Retina (tissue), 1 donor: ENCODE measurements around the gene HTRA3.
A peak's percentile ranks its signal among the peaks of the same experiment; 100 is the strongest.
"Not testable (repeated sequence)": the region's sequence is repeated elsewhere in the genome, so short reads cannot be mapped to it uniquely, and the experiment has no call there.

Experiments
- DNase-seq: peaks from one replicate; pipeline ENCODE4 v3.0.0-alpha.2; 2016

The HTRA3 gene

GRCh38 chr4:8330821-8331574 lies 61.4 kb downstream of the HTRA3 start:
- DNase-seq, result no peak

- no peak for DNase-seq
Observed at GRCh38 chr4:8331575-8331955, 62.0 kb downstream of the HTRA3 start.

DNA sequence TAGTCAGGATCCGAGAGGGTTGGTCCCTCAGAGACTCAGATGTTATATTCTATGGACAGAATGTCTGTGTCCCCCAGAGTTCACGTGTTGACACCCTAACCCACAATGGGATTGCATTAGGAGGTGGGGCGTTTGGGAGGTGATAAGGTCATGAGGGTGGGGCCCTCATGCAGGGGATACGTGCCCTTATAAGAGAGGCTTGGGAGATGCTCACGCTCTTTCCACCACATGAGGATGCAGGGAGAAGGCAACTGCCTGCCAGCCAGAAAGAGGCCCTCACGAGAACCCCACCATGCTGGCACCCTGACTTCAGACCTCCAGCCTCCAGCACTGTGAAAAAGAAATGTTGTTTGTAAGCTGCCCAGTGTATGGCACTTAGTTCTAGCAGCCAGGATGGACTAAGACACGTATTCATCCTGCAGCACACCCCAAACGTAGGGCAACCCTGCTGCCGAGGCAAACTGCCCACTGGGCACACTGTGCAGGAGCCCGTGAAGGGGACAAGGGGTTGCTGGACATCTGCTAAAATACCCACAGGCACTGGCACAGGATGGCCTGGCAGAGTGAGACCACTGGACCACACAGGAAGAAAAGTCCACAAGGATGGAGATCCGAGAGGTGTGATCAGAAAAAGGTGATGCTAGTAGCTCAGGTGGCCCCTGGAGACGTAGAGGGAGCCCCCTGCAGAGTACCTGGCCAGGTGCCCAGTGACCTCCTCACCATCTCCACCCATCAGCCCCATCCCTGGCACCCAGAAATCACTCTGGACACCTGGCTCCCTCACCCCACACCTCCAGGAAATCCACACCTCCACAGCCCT lies 62.7 kb downstream of the HTRA3 start:
- DNase-seq, result no peak

DNA sequence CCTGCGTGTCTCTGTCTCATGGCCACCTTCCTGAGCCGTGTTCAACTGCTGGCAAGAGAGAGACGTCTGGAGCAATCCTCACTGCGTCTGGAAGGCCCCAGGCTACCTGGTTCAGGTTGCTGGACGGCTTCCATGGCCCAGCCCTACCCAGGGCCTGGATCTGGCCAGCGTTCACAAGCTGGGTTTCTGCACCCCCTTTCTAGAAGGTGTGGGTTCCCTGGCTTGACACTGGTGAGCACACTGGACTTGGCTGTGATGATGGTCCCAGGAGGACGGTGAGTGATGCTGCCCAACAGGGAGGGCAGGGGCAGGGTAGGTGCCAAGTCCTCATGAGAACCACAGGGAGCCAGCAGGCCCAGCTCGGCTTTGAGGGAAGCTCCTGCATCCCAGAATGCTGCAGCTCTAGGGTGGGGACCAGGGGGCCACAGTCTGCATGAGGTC lies 63.4 kb downstream of the HTRA3 start:
- no peak for DNase-seq

DNA sequence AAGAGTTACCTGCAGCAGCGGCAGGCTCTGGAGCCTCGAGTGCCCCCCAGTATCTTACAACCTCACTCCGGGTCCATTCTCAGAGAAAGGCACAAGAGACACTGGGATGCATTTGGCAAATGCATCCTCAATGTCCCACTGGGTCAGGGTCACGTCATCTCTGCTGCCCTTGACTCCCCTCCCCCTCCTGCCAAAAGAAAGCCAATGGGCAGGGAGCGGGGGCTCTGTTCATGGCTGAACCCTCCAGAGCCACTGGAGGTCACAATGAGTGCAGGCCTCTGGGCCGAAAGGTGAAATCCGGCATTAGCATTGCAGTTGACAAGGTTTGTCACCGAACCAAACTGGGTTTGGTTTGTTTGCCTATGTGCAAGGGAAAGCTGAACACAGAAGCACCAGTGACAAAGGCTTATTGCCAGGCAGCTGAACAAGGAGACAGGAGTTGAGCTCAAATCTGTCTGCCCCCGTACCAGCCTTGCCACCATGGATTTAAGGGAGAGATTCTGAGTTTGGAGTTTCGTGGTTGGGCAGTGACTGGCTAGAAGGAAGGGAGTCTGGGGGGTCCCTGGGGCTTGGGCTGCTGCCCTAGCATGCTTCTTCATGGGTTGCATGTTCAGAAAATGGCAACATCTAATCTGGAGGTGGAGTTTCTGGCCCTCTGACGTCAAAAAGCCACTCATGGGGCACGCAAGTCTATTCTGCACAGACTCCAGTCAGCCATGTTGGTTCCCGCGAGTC lies 64.3 kb downstream of the HTRA3 start:
- no peak for DNase-seq

DNA sequence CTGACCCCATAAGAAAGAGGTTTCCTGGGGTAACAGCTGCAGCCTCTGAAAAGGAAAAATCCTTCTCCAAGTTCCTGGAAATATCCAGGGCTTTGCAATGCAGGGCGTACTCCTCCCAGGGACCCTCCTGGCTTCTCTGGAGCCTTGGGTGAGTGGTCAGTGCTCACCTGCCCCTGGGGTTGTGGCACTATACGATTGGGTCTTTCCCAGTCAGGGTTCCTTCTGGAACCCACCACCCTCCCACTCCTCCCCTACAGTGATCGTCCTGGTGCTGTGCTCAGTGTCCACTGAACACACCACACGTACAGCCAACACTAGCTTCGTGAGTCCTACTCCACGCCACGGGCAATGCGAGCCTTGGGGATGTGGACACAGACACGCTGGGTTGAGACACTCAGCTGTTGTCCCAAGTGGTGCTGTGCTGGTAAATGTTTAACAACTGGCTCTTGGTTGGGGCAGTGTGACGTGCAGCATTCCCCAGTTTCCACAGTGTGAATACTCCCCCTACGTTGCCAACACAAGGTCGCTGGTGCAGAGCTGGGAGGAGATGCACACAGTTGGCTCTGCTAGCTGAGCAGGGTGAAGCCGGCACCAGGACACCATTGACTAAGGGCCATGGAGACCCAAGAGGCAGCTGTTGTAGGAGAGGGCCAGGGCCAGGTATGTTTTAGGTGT lies 65.4 kb downstream of the HTRA3 start:
- DNase-seq, result no peak

DNA sequence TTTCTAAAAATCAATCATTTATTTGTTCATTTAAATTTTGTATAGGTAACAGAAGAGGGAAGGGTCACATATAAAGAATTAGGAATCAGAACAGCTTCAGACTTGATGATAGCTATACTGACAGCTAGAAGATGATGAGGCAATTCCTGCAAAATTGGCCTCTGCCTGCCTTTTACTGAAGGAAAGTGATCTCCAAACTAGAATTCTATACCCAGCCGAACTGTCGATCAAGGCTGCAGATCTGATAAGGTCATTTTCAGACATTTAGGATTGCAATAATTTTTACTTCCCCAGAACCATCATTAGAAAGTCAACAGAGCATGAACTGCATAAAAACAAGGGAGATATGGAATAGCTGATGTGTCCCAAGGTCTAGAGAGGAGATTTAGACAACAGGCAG lies 66.3 kb downstream of the HTRA3 start:
- no peak for DNase-seq

GRCh38 chr4:8336412-8337075 lies 67.0 kb downstream of the HTRA3 start:
- no peak for DNase-seq

DNA sequence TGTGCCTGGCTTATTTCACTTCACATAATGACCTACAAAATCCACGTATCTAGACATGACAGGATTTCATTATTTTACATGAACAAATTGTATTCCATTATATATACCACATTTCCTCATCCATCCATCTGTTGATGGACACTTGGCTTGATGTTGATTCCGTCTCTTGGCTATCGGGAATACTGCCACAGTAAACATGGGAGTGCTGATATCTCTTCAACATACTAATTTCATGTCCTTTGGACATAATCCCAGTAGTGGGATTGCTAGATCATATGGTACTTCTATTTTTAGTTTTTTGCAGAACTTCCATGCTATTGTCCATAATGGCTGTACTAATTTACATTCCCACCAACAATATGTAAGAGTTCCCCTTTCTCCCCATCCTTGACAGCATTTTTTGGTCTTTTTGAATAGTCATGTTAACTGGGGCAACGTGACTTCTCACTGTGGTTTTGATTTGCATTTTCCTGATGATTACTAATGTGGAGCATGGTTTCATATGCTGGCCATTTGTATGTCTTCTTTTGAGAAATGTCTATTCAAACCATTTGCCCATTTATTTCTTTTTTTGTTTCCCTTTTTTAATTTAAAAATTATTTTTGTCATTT lies 68.9 kb downstream of the HTRA3 start:
- no peak for DNase-seq

GRCh38 chr4:8340781-8341241 lies 71.3 kb downstream of the HTRA3 start:
- no peak for DNase-seq

DNA sequence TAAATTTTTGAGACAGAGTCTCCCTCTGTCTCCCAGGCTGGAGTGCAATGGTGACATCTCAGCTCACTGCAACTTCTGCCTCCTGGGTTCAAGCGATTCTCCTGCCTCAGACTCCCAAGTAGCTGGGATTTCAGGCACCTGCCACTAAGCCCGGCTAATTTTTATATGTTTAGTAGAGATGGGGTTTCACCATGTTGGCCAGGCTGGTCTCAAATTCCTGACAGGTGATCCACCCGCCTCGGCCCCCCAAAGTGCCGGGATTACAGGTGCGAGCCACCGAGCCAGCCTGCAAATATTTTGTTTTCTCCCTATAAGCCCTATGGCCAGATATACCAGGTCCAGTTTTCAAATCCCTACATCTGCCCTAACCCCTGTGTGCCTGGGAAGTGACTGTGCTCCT lies 71.7 kb downstream of the HTRA3 start:
- not testable (repeated sequence) for DNase-seq

DNA sequence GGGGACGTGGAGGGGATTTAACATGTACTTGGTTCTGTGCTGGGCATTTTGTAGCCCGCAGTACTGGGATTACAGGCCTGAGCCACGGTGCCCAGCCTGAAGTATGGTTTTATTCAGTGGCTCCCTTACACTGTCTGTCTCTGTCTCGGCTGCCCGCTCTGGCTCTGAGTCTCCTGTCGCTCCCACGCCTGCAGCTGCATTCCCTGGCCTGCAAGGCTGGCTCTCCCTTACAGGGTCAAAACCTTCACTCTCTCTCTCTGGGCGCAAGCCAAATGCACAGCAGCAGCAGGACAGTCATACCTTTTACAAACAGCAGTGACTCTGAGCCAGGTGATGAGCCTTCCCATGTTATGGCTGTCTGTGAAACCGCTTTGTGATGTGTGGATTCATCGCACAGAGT lies 72.1 kb downstream of the HTRA3 start:
- no peak for DNase-seq

GRCh38 chr4:8342651-8343261 lies 73.2 kb downstream of the HTRA3 start:
- no peak for DNase-seq

GRCh38 chr4:8343262-8343966 lies 73.9 kb downstream of the HTRA3 start:
- no peak for DNase-seq

- no peak for DNase-seq
Observed at GRCh38 chr4:8343967-8344331, 74.4 kb downstream of the HTRA3 start.

DNA sequence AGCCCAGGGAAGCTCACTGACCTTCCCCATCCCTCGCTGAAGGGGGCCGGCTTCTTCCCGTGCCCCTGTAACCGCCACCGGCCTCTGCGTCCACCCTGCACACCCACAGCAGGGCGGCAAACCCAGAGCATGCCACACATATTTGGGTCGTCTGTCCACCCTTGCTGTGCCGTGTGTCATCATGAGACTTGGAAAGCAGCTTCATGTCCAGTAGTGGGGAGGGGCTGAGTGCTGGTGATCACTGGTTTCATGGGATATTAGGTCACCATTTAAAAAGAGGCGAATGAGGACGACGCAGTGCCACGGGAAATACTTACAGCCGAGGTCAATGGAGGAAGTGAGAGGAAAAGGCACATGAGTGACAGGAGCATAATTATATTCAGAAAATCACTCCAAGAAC lies 74.8 kb downstream of the HTRA3 start:
- DNase-seq, result peak; percentile 46

GRCh38 chr4:8345053-8345945 lies 75.7 kb downstream of the HTRA3 start:
- DNase-seq, result peak; percentile 46

GRCh38 chr4:8345946-8346814 lies 76.6 kb downstream of the HTRA3 start:
- DNase-seq, result no peak
